Measurements from ENCODE around the gene MTHFSD.

Gene MTHFSD

GRCh38 chr16:86502856-86503748 lies 51.9 kb downstream of the MTHFSD start:
- DNase-seq (ENCODE audit: low spot score) = no peak

DNA sequence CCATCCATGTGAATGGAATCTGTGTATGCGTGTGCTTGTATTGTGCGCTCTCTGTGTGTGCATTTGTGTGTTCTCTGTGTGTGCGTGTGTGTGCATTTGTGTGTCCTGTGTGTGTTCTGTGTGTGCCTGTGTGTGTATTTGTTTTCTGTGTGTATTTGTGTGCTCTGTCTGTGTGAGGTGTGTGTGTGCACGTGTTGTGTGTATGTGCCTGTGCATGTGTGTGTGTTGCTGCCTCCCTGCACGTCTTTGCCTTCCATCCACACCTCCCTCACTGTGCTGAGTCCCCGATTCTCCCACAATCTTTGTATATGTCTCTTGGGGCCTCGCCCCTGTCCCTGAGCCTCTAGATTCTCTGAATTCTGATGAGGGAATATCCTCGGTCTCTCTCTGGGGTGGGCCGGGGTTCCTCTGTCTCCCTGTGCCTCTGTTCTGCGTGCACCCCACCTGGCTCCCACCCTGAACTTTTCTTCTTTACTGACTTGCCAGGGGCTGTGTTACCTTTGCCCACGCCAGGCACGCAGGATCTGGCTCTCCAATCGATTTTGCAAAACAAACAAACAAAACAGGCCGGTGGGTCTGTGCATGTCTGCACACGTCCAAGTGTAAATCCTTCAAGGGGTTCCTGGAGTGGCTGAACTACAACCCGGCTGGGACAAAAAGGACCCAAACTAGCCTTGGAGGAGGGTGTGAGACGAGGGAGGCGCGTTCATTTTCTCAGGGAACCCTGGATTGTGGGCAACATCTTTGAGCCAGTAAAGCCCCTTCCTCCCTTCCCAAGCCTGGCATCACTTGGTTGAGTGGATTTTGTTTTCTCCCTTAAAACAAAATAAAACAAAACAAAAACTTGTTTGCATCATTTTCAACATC lies 52.8 kb downstream of the MTHFSD start:
- no peak for DNase-seq (ENCODE audit: low spot score)

GRCh38 chr16:86500708-86501510 lies 54.1 kb downstream of the MTHFSD start:
- no peak for DNase-seq (ENCODE audit: low spot score)

DNA sequence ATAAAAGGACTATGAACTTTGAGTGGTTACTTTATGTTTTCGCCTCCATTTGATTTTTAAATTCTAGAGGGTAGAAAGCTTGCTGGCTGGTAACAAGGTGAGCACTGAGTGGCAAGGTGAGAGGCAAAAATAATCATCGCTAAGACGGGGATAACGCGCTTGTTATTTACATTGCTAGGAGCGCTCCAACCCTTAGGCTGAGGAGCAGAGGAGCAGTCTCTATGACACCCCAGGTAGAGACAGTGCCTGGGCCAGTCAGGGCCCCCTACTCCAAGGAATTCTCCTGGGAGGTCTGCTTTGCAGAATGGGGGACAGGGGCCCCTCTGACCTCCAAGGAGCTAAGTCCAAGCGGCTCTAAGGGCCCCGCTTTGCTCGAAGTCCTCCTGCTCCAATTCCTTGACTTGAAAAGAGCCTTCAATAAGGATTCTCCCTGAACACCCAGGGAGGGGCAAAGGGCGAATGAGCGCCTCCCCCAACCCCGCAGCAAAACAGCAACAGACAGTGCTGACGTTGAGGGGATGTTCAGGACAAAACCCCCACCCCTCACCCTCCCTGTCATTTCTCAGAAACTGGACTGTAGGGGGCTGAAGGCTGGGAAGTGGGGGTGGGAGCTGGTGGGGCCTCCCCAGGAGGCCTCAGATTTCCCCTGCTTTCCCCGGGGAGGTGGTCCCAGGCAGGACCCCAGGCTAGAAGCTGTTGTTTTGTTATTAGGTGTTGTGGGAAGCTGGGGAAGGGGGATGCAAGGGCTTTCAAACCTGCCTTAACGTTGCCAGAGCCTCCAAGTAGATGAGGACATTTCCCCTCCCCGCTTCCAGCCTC lies 54.9 kb downstream of the MTHFSD start:
- DNase-seq (ENCODE audit: low spot score) = no peak

DNA sequence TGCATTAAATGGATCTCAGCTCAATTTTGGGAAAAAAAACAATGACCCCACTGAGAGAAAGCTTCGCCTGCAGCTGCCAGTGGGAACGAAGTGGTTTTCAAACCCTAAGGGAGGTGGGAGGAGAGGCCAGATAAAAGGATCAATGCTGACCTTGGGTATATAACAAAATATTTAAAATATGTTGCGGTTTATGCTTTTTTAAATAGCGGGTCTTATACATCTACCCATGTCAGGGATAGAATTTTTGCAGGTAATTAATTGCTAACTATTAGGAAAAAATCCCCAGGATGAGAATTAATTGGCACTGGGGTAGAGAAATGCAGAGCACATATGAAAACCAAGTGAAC lies 55.6 kb downstream of the MTHFSD start:
- DNase-seq (ENCODE audit: low spot score) = no peak

- DNase-seq (ENCODE audit: low spot score) = no peak
These were observed 56.2 kb downstream of the MTHFSD start for GRCh38 chr16:86498671-86499439.

DNA sequence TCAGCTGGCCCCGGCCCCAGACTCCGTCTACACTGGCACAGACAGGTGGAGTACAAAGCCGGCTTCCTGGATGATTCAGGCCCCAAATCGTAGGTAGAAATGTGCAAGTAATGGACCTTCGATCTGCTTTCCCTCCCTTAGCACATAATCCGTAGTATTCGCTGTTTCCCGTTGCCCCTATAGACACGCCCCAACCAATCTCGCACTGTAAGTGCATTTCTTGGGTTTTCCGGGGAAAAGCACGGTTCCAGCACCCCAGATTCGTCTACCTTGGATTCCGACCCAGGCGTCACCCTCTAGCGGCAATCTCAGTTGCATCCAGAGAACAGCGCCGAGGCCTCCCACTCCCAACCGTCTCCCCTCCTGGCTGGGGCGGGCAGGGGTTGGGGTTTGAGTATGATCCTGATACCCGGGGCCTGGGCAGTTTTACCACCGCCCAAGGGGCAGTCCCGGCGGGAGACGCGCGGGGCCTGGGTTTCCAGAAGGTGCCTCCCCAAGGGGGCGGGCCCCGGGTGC lies 56.8 kb downstream of the MTHFSD start:
- DNase-seq (ENCODE audit: low spot score) = no peak

GRCh38 chr16:86497551-86498021 lies 57.4 kb downstream of the MTHFSD start:
- DNase-seq (ENCODE audit: low spot score) = no peak

GRCh38 chr16:86496929-86497461 lies 58.0 kb downstream of the MTHFSD start:
- no peak for DNase-seq (ENCODE audit: low spot score)

DNA sequence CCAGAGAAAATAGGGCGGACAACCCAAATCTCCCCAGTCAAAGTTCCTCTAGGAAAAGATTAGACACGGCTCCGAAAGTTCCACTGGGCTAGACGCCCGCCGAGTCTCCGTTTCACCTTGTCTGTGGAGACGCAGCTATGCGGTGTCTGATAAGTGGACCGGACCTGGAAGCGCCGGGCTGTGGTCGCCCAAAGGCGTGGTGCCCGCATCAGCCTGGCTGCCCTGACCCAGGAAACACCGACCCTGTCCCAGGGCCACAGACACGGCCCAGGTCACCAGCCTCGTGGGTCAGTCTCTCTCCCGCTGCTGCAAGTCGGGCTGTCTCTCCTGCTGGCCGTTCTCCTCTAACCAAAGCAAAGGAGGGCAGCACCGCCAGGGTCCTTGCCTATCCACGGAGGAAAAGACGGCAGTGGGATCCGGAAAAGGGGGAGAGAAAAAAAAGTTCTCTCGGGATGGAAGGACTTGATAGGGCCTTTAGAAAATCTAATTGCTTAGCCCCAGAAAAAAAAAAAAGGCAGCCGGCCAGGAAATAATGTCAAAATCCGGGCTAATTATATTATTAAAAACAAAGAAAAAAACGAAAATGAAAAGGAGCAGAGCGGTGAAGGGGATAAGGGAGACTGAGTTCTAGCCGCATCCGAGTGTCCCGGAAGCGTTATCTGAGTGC lies 58.6 kb downstream of the MTHFSD start:
- no peak for DNase-seq (ENCODE audit: low spot score)

DNA sequence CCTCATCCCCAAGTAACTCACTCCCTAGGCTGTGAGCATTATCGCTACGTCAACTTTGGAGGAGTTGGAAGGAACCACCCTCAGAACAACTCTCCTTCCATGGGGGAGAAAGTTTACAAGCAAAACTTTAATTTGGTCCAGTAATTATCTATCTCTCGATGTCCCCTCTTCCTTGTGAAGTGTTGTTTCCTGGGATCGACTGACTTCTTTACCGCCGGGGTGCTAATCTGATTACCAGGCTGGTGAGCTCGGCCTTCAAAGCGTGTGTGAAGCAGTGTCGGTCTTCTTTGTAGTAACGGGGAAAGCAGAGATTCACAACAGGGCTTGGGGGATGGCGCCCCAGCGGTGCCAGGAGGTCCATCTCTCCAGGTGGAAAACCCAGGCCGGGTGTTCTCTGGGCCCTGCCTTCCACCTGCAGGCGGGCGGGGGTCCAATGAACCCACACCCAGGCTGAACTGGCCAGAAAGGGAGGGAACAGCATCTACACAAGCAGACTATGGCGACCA lies 59.2 kb downstream of the MTHFSD start:
- no peak for DNase-seq (ENCODE audit: low spot score)

GRCh38 chr16:86495357-86495701 lies 59.7 kb downstream of the MTHFSD start:
- DNase-seq (ENCODE audit: low spot score) = no peak

DNA sequence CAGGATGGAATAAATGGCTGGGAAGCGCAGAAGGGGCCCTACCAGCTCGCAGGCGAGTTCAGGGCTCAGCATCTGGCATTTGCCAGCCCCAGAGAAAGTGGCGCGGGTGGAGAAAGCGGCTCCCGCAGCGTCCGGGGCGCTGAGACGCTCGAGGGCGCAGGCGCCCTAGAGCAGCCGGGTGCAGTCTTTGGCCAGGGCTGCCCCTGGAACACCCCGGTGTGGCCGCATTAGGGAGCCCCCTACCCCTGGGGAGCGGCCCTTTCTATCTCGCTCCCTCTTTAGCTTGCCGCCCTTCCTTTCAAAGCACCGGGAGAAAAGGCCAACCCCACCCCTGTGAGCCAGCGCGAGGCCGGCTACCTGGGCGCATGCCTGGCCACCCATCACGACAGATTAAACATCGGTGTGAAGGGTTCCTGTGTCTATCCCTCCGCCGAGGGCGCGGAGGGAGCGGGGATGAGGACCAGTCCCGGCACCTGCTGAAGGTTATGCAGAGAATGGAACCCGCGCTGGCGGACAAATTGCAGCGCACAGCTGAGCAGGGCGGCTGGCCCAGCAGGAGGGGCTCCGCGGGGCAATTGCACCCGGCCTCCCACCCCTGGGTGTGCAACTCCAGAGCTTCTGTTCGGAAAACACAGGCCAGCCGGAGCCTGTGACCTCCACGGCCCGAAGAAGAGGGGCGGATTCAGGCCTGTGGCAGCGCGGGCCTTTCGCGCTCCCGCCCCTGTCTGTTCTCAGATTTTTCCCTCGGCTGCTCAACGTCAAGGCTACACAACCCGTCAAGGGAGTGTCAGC lies 60.3 kb downstream of the MTHFSD start:
- no peak for DNase-seq (ENCODE audit: low spot score)

DNA sequence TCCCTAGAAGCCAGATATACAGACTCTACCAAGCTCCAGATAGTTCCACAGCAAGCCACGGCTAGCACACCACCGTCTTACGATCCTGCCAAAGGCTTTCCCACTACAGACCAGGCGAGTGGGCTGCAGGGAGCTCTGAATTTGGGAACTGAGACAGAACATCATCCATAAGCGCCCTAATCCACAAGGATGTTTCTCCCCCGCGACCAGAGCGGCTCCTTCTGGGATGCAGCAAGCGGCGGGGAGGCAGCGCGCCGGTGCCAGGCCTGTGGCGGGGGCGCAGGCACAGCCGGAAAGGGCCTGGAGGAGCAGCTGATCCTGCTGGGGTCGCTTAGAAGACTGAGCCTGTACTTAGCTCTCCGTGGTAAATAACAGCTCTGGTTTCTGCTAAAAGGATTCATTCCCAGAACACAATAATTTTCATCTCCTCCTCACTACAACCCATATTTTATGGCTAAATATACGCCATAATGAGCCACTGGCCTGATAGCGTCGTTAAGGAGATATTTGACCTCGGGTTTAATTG lies 60.9 kb downstream of the MTHFSD start:
- no peak for DNase-seq (ENCODE audit: low spot score)

DNA sequence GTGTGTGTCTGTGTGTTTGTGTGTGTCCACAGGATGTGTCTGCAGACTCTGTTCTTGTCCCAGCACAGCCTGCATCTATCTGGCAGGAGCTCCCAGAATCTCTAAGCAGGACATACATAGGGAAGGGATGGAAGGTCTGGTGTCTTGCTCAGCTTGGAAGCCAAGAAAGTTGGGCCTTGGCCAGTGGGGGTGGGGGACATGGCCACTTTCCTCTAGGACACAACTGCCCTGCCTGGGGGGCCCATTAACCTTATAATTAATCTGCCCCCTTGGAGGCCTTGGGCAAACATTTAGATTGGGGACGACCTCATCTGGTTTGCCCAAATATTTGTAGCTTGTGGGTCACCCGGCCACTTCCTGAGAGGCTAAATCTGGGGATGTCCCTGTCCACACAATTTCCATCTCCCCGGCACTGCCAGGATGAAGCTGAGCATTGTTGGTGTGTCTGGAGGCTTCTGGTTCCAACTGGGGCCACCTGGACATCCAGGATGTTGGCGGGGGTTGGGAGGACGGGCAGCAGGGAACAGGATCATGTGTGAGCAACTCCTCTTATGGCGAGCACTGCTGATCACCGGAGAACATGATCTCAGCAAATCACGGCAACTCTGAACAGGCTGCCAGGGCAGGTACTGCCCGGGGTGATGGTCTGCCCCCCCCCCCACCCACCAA lies 61.9 kb downstream of the MTHFSD start:
- no peak for DNase-seq (ENCODE audit: low spot score)

- DNase-seq (ENCODE audit: low spot score) = no peak
These were observed 62.6 kb downstream of the MTHFSD start for GRCh38 chr16:86492267-86492960.

- DNase-seq (ENCODE audit: low spot score) = no peak
These were observed 63.4 kb downstream of the MTHFSD start for GRCh38 chr16:86491640-86492023.

All from NAMALWA (cell line).